HEK293 (cell line): ENCODE results near the gene CAMKMT.

Experiments
- CTCF ChIA-PET: fragments of 350-600 bp; formaldehyde crosslinking; extraction: SDS; loops from one replicate; lab custom pipeline; 2021; ENCODE audit warnings: antibody characterized with exemption; lab: Yijun Ruan, JAX
- POLR2A ChIA-PET: fragments of 300-600 bp; formaldehyde crosslinking; extraction: SDS; loops from one replicate; lab custom pipeline; 2020; ENCODE audit warnings: antibody characterized with exemption, inconsistent platforms; lab: Yijun Ruan, JAX
- H3K27ac ChIP-seq: fragments of 200-500 bp; sonication (Bioruptor generic); 2 replicates; pipeline ENCODE4 v1.5.1; 2014; ENCODE audit warnings: low read depth, low read length, control low read depth, inconsistent platforms; ENCODE audit errors: extremely low read depth
- H3K36me3 ChIP-seq, 2 experiments: fragments of 200-500 bp in 1 of 2; sonication (Bioruptor generic) in 1 of 2; 1 replicate in 1 of 2; 2 replicates in 1 of 2; pipeline ENCODE4 v1.5.1; 2014 to 2017; ENCODE audit warnings: inconsistent platforms in 2 of 2, low read length in 2 of 2; ENCODE audit not compliant: control insufficient read depth in 2 of 2, insufficient read depth in 1 of 2
- H3K4me1 ChIP-seq: fragments of 200-500 bp; sonication (Bioruptor generic); 2 replicates; pipeline ENCODE4 v1.5.1; 2014; ENCODE audit warnings: mild to moderate bottlenecking, low read length, inconsistent platforms; ENCODE audit not compliant: control insufficient read depth, insufficient read depth
- H3K4me3 ChIP-seq: 2 replicates; pipeline ENCODE4 v1.5.1; 2011; ENCODE audit warnings: low read depth, mild to moderate bottlenecking, control low read depth, low read length, moderate library complexity
- H3K9me3 ChIP-seq: fragments of 200-500 bp; sonication (Bioruptor generic); 2 replicates; pipeline ENCODE4 v1.5.1; 2014; ENCODE audit warnings: low read depth, low read length, inconsistent platforms; ENCODE audit not compliant: control insufficient read depth, insufficient read depth
- ATF2 ChIP-seq: fragments of 450-650 bp; formaldehyde crosslinking; IDR thresholded peaks from 2 replicates; pipeline ENCODE4 v1.5.1; 2016; ENCODE audit warnings: missing biosample characterization, missing genetic modification characterization, low read depth
- EGR2 ChIP-seq: fragments of 450-650 bp; formaldehyde crosslinking; IDR thresholded peaks from 2 replicates; pipeline ENCODE4 v1.5.1; 2016; ENCODE audit warnings: low read depth, missing biosample characterization, missing genetic modification characterization
- MEIS1 ChIP-seq: sonication (generic); formaldehyde crosslinking; IDR thresholded peaks from 2 replicates; pipeline ENCODE4 v1.8.1; 2022; ENCODE audit warnings: missing genetic modification reagents, mild to moderate bottlenecking, borderline replicate concordance
- OSR2 ChIP-seq: fragments of 450-650 bp; formaldehyde crosslinking; IDR thresholded peaks from 2 replicates; pipeline ENCODE4 v1.5.1; 2016; ENCODE audit warnings: missing biosample characterization, missing genetic modification characterization
- PRDM6 ChIP-seq: fragments of 450-650 bp; formaldehyde crosslinking; IDR thresholded peaks from 2 replicates; pipeline ENCODE4 v1.5.1; 2017; ENCODE audit warnings: missing biosample characterization, missing genetic modification characterization
- ZBTB17 ChIP-seq: fragments of 450-650 bp; formaldehyde crosslinking; IDR thresholded peaks from 2 replicates; pipeline ENCODE4 v1.5.1; 2016; ENCODE audit warnings: missing biosample characterization, missing genetic modification characterization
- ZBTB21 ChIP-seq: fragments of 450-650 bp; formaldehyde crosslinking; IDR thresholded peaks from 2 replicates; pipeline ENCODE4 v1.5.1; 2017; ENCODE audit warnings: missing biosample characterization, missing genetic modification characterization
- ZBTB44 ChIP-seq: fragments of 450-650 bp; IDR thresholded peaks from 2 replicates; pipeline ENCODE4 v1.5.1; 2018; ENCODE audit warnings: missing biosample characterization, mild to moderate bottlenecking, missing genetic modification characterization
- ZFP3 ChIP-seq: fragments of 450-650 bp; formaldehyde crosslinking; IDR thresholded peaks from 2 replicates; pipeline ENCODE4 v1.5.1; 2016; ENCODE audit warnings: low read depth, missing biosample characterization, missing genetic modification characterization
- ZNF138 ChIP-seq: fragments of 450-650 bp; formaldehyde crosslinking; IDR thresholded peaks from 2 replicates; pipeline ENCODE4 v1.5.1; 2016; ENCODE audit warnings: missing biosample characterization, missing genetic modification characterization, borderline replicate concordance
- ZNF174 ChIP-seq: fragments of 450-650 bp; formaldehyde crosslinking; IDR thresholded peaks from 2 replicates; pipeline ENCODE4 v1.5.0; 2017; ENCODE audit warnings: missing biosample characterization, mild to moderate bottlenecking, missing genetic modification characterization
- ZNF266 ChIP-seq: fragments of 450-650 bp; formaldehyde crosslinking; IDR thresholded peaks from 2 replicates; pipeline ENCODE4 v1.5.1; 2016; ENCODE audit warnings: missing biosample characterization, missing genetic modification characterization, low read depth
- ZNF513 ChIP-seq: fragments of 450-650 bp; IDR thresholded peaks from 2 replicates; pipeline ENCODE4 v1.5.1; 2018; ENCODE audit warnings: missing biosample characterization, missing genetic modification characterization
- ZNF529 ChIP-seq: fragments of 450-650 bp; formaldehyde crosslinking; IDR thresholded peaks from 2 replicates; pipeline ENCODE4 v1.5.1; 2017; ENCODE audit warnings: missing genetic modification characterization, missing biosample characterization; ENCODE audit not compliant: insufficient replicate concordance
- ZNF596 ChIP-seq: fragments of 450-650 bp; IDR thresholded peaks from 2 replicates; pipeline ENCODE4 v1.5.0; 2018; ENCODE audit warnings: missing biosample characterization, mild to moderate bottlenecking, missing genetic modification characterization, moderate library complexity
- ZNF639 ChIP-seq: fragments of 450-650 bp; formaldehyde crosslinking; IDR thresholded peaks from 2 replicates; pipeline ENCODE4 v1.5.1; 2016; ENCODE audit warnings: missing biosample characterization, missing genetic modification characterization
- ZNF692 ChIP-seq: fragments of 450-650 bp; formaldehyde crosslinking; IDR thresholded peaks from 2 replicates; pipeline ENCODE4 v1.5.1; 2016; ENCODE audit warnings: missing biosample characterization, missing genetic modification characterization

CAMKMT gene

GRCh38 chr2:44758591-44758990, 396.8 kb downstream of the CAMKMT start (continued):
- no peak for TF ChIP-seq ZNF513 (tag by site-specific recombination)
- no peak for TF ChIP-seq ZNF174 (tag by site-specific recombination)
- TF ChIP-seq ZNF596 (tag by site-specific recombination): no peak
- TF ChIP-seq ATF2 (tag by site-specific recombination): no peak
- TF ChIP-seq ZNF529: no peak
- TF ChIP-seq ZFP3 (tag by site-specific recombination): no peak

- CTCF ChIA-PET: no interaction called here
- TF ChIP-seq ZNF138 (no peak), ZBTB17 (tag by site-specific recombination) (no peak), MEIS1 (no peak), ZBTB21 (tag by site-specific recombination) (no peak), ZNF692 (tag by site-specific recombination) (no peak), ZNF174 (tag by site-specific recombination) (no peak), ZNF266 (tag by site-specific recombination) (no peak), ZBTB44 (tag by site-specific recombination) (no peak), ZNF639 (tag by site-specific recombination) (no peak), PRDM6 (tag by site-specific recombination) (no peak), EGR2 (tag by site-specific recombination) (no peak), OSR2 (tag by site-specific recombination) (no peak)
- POLR2A ChIA-PET: no interaction called here
Measured at GRCh38 chr2:44759823-44760222, 398.1 kb downstream of the CAMKMT start.

More at GRCh38 chr2:44759823-44760222, 398.1 kb downstream of the CAMKMT start:
- Histone ChIP-seq H3K4me1 (no peaks in the 10 kb centered on the region), H3K27ac (no peak overlapping the region), H3K9me3 (no peaks in the 10 kb centered on the region), H3K4me3 (no peak overlapping the region), H3K36me3 (no peaks in the 10 kb centered on the region)
